ENCODE data around the gene TSPAN16. TPM values are rescaled to one million over a fixed set of nuclear protein-coding genes. Genes with fewer than 3 reads are reported as not detected.

The TSPAN16 gene
- total and polyA plus RNA-seq, 8 donors = 0.26 TPM; not detected in 7

GRCh38 chr19:11293433-11294389 lies 2.2 kb upstream of the TSPAN16 start:
- peak; percentile 89 to 100 (median 96) for DNase-seq
- H3K4me1 ChIP-seq = peaks cover 0 to 51% of the 10 kb centered on the region in 2 donors
- peak; percentile 100 for ATAC-seq
- peak overlapping the region; percentile 39 to 73 for H3K27ac ChIP-seq
- TF ChIP-seq, protein P1, sequence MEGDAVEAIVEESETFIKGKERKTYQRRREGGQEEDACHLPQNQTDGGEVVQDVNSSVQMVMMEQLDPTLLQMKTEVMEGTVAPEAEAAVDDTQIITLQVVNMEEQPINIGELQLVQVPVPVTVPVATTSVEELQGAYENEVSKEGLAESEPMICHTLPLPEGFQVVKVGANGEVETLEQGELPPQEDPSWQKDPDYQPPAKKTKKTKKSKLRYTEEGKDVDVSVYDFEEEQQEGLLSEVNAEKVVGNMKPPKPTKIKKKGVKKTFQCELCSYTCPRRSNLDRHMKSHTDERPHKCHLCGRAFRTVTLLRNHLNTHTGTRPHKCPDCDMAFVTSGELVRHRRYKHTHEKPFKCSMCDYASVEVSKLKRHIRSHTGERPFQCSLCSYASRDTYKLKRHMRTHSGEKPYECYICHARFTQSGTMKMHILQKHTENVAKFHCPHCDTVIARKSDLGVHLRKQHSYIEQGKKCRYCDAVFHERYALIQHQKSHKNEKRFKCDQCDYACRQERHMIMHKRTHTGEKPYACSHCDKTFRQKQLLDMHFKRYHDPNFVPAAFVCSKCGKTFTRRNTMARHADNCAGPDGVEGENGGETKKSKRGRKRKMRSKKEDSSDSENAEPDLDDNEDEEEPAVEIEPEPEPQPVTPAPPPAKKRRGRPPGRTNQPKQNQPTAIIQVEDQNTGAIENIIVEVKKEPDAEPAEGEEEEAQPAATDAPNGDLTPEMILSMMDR (IDR thresholded peaks at IDR 0.05) = peak; percentile 94 to 99
- intact Hi-C loops (cut with DNase I) = loop anchor here in 1 of 2 donors (10.0 kb wide), 2 partner anchors 151 to 291 kb away; no protein-coding TSS in a partner anchor
- H3K27me3 ChIP-seq = no peaks in the 10 kb centered on the region
- no peaks in the 10 kb centered on the region for H3K36me3 ChIP-seq
- peak overlapping the region; percentile 10 to 14 for H3K4me3 ChIP-seq
- H3K9me3 ChIP-seq = no peaks in the 10 kb centered on the region

GRCh38 chr19:11295180-11295579 lies 780 bp upstream of the TSPAN16 start:
- H3K27me3 ChIP-seq = no peaks in the 10 kb centered on the region
- ATAC-seq (no peak), DNase-seq (peak in 1 of 4 donors; percentile 4)
- H3K9me3 ChIP-seq = no peaks in the 10 kb centered on the region
- peaks cover 0 to 51% of the 10 kb centered on the region in 2 donors for H3K4me1 ChIP-seq
- intact Hi-C loops (cut with DNase I) = loop anchor here in 1 of 2 donors (10.0 kb wide), 2 partner anchors 150 to 290 kb away; no protein-coding TSS in a partner anchor
- H3K27ac ChIP-seq = no peak overlapping the region
- no peak overlapping the region for H3K4me3 ChIP-seq
- H3K36me3 ChIP-seq = no peaks in the 10 kb centered on the region
- TF ChIP-seq, protein P1 (IDR thresholded peaks at IDR 0.05) = no peak

GRCh38 chr19:11296264-11296663 lies 304 bp downstream of the TSPAN16 start:
- ATAC-seq (no peak), DNase-seq (peak in 2 of 4 donors; percentile 5 to 41)
- no peaks in the 10 kb centered on the region for H3K36me3 ChIP-seq
- no peak overlapping the region for H3K4me3 ChIP-seq
- H3K27ac ChIP-seq = peak overlapping the region in 1 of 2 donors; percentile 73
- no peaks in the 10 kb centered on the region for H3K9me3 ChIP-seq
- H3K27me3 ChIP-seq = no peaks in the 10 kb centered on the region
- H3K4me1 ChIP-seq = peaks cover 0 to 51% of the 10 kb centered on the region in 2 donors
- TF ChIP-seq, protein P1 (IDR thresholded peaks at IDR 0.05) = no peak
- intact Hi-C loops (cut with DNase I) = loop anchor here in 1 of 2 donors (10.0 kb wide), 2 partner anchors 149 to 289 kb away; no protein-coding TSS in a partner anchor

- intact Hi-C loops (cut with DNase I) = loop anchor here in 1 of 2 donors (10.0 kb wide), 2 partner anchors 145 to 285 kb away; no protein-coding TSS in a partner anchor
- no peak overlapping the region for H3K4me3 ChIP-seq
Measured at GRCh38 chr19:11299946-11300810, 4.2 kb downstream of the TSPAN16 start.

More at GRCh38 chr19:11299946-11300810, 4.2 kb downstream of the TSPAN16 start:
- ATAC-seq = peak; percentile 26
- Histone ChIP-seq H3K27me3 (no peaks in the 10 kb centered on the region), H3K36me3 (no peaks in the 10 kb centered on the region), H3K4me1 (peaks cover 0 to 22% of the 10 kb centered on the region in 2 donors), H3K9me3 (no peaks in the 10 kb centered on the region), H3K27ac (no peak overlapping the region)
- DNase-seq = peak in 1 of 4 donors; percentile 6
- TF ChIP-seq, protein P1 (IDR thresholded peaks at IDR 0.05) = no peak
